Right lobe of liver (tissue), 4 donors: ENCODE measurements around the gene ABHD12B.

Experiments used
- CTCF ChIP-seq, 4 donors: fragments of 200-600 bp in 3 of 4; fragments of 450-650 bp in 1 of 4; IDR thresholded peaks; one replicate each; pipeline versions ENCODE4 v1.5.1 to v1.8.0; 2016 to 2022; ENCODE audit warnings: antibody characterized with exemption in 4 of 4, mild to moderate bottlenecking in 2 of 4
- POLR2A ChIP-seq: fragments of 450-650 bp; IDR thresholded peaks from one replicate; pipeline ENCODE4 v1.6.1; 2017; ENCODE audit warnings: antibody characterized with exemption, mild to moderate bottlenecking
- donor health status: DM: no; HTN: no; CAD: no.
- donor health status: DM: no; HTN: no; CAD: no.
- donor health status: DM: no; HTN: yes; CAD: no.

GRCh38 chr14:50901361-50901760 is 29.5 kb downstream of the ABHD12B start:
- TF ChIP-seq CTCF (IDR thresholded peaks at IDR 0.05) (no peak), POLR2A (no peak)
